Gastrocnemius medialis (tissue), 4 donors: ENCODE measurements around the gene ASIC3.

Source experiments
- POLR2A ChIP-seq, 2 donors: fragments of 450-650 bp; IDR thresholded peaks; one replicate each; pipeline ENCODE4 v1.6.1; 2017; ENCODE audit warnings: antibody characterized with exemption in 2 of 2, mild to moderate bottlenecking in 2 of 2, moderate library complexity in 2 of 2
- TF ChIP-seq, protein P1 (sequence below), 5 experiments: fragments of 450-650 bp in 3 of 5; fragments of 200-600 bp in 2 of 5; sonication (generic) in 2 of 5; IDR thresholded peaks in 4 of 5; conservative IDR thresholded peaks in 1 of 5; 1 replicate in 4 of 5; 2 replicates in 1 of 5; pipeline ENCODE4 v1.5.1; 2016 to 2019; ENCODE audit warnings: antibody characterized with exemption in 5 of 5, mild to moderate bottlenecking in 3 of 5, moderate library complexity in 3 of 5

DNA sequence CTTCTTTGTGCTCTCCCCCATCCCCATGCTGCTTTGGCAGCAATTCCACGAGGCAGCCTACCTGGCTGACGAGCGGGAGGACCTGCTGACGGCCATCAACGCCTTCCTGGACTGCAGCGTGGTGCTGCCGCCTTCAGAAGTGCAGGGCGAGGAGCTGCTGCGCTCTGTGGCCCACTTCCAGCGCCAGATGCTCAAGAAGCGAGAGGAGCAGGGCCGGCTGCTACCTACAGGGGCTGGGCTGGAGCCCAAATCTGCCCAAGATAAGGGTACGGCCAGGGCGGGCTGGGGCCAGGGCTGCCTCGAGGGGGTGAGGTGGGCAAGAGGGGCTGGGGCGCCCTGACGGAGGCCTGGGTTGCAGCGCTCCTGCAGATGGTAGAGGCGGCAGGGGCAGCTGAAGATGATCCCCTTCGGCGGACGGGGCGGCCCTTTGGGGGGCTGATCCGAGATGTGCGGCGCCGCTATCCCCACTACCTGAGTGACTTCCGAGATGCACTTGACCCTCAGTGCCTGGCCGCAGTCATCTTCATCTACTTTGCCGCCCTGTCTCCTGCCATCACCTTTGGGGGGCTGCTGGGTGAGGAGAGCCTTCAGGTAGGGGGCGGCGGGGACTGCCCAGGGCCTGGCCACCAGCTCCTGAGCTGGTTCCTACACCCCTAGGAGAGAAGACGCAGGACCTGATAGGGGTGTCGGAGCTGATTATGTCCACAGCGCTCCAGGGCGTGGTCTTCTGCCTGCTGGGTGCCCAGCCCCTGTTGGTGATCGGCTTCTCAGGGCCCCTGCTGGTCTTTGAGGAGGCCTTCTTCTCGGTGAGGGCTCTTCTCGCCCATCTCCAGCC, 22.9 kb downstream of the ASIC3 start:
- TF ChIP-seq POLR2A (IDR thresholded peaks at IDR 0.05), result no peak
- TF ChIP-seq, protein P1, sequence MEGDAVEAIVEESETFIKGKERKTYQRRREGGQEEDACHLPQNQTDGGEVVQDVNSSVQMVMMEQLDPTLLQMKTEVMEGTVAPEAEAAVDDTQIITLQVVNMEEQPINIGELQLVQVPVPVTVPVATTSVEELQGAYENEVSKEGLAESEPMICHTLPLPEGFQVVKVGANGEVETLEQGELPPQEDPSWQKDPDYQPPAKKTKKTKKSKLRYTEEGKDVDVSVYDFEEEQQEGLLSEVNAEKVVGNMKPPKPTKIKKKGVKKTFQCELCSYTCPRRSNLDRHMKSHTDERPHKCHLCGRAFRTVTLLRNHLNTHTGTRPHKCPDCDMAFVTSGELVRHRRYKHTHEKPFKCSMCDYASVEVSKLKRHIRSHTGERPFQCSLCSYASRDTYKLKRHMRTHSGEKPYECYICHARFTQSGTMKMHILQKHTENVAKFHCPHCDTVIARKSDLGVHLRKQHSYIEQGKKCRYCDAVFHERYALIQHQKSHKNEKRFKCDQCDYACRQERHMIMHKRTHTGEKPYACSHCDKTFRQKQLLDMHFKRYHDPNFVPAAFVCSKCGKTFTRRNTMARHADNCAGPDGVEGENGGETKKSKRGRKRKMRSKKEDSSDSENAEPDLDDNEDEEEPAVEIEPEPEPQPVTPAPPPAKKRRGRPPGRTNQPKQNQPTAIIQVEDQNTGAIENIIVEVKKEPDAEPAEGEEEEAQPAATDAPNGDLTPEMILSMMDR (IDR thresholded peaks at IDR 0.05 in 4 of 5, conservative IDR thresholded peaks at IDR 0.05 in 1 of 5), result no peak
